ENCODE data around the gene SMC4. TPM values are rescaled to one million over a fixed set of nuclear protein-coding genes. Genes with fewer than 3 reads are reported as not detected.

Gene SMC4
- total RNA-seq, 1 experiment from 2014 or later = 144 TPM

DNA sequence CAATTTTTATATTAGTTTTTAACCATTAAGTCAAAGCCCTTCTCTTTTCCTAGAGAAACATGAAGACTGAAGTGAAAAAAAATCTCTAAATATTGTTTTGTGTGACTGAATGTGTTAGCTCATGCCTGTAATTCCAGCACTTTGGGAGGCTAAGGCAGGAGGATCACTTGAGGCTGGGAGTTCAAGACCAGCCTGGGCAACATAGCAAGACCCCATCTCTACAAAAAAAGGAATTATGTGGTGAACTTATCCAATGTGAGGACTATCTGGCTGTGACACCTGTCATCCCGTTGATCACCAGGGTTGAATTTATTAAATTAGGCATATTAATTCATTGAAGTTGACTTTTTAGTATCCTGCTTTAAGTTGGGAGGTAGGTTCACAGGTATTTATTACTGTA lies 13.0 kb downstream of the SMC4 start:
- ChIA-PET CTCF (interaction anchor here (0.6 to 0.8 kb wide), 2 partner anchors 11 to 29 kb away, joined by 3 to 6 read pairs; no protein-coding TSS in a partner anchor), POLR2A (interaction anchor here (1.4 kb wide), 1 partner anchor 37 kb away, joined by 4 read pairs; the partner anchor contains the start of gene TRIM59)
- Mint-ChIP-seq H3K36me3 (peaks cover 72% of the 10 kb centered on the region), H3K27me3 (ENCODE audit: low read depth) (no peaks in the 10 kb centered on the region), H3K4me3 (no peak overlapping the region), H3K27ac (no peak overlapping the region), H3K9me3 (no peaks in the 10 kb centered on the region), H3K4me1 (no peaks in the 10 kb centered on the region)
- peak; percentile 97 for TF ChIP-seq ZNF121 (CRISPR knock-in tag; IDR thresholded peaks at IDR 0.05)
- peak; percentile 85; the same call in 1 of the 2 replicates for TF ChIP-seq GTF2I (CRISPR knock-in tag; conservative IDR thresholded peaks at IDR 0.05)
- no peak for TF ChIP-seq TEAD4 (CRISPR knock-in tag; IDR thresholded peaks at IDR 0.05)
- ATAC-seq = no peak
- no peak for DNase-seq (ENCODE audit: low spot score)

DNA sequence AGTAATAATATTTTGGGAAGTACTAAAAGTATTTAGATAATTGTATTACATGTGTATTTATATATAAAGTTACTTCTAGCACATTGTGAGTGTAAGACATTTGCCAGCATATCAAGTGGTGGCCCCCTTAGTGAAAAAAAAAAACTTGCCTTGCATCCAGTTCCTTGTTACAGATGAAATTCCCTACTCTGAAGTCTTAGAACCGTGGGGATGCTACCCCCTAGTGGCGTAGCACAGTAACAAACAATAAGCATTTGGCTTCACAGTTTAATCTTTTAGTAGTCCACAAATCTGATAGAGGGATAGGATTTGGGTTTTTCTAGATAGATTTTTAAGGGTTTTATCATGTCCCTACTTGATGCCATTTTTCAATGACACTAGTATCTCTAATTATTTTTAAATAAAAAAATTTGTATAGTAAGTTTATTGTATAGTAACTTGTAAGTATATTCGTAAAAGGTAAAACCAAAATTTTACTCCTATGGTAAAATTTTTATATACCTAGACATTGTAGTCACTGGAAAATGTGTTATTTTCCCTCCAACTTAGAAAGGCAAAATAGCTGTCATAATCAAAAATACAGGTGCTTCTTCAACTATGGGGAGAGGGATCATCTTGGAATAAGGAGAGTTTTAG lies 14.3 kb downstream of the SMC4 start:
- POLR2A ChIA-PET = interaction anchor here (1.4 kb wide), 1 partner anchor 36 kb away, joined by 4 read pairs; the partner anchor contains the start of gene TRIM59

DNA sequence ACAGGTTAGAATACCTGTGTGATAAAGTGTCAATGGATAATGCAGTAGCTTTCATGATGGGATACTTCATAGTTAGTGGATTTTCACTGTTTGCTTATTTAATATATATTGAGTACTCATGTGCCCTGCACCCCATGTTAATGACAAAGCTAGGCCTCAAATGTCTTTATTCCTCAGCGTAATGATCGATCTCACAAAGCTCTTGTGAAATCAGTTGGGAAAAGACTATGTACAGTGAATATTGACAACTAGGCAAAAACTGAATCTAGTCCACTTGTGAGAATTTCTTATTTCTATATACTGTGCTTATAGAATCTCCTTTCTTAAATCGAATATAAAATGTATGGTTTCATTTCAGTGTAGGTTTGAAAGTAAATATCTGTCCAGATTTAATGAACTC lies 17.9 kb downstream of the SMC4 start:
- Mint-ChIP-seq H3K36me3 (peaks cover 88% of the 10 kb centered on the region), H3K9me3 (no peaks in the 10 kb centered on the region), H3K27ac (no peak overlapping the region), H3K27me3 (ENCODE audit: low read depth) (no peaks in the 10 kb centered on the region), H3K4me3 (no peak overlapping the region), H3K4me1 (no peaks in the 10 kb centered on the region)
- POLR2A ChIA-PET = no interaction called here
- ATAC-seq = no peak
- CTCF ChIA-PET = no interaction called here
- TF ChIP-seq ZNF138 (CRISPR knock-in tag; conservative IDR thresholded peaks at IDR 0.05) = no peak
- DNase-seq (ENCODE audit: low spot score) = no peak

More for the DNA sequence above, 14.3 kb downstream of the SMC4 start:
- DNase-seq (ENCODE audit: low spot score) (peak; percentile 71), ATAC-seq (peak; percentile 81)
- Mint-ChIP-seq H3K36me3 (peaks cover 72% of the 10 kb centered on the region), H3K27ac (no peak overlapping the region), H3K4me1 (no peaks in the 10 kb centered on the region), H3K9me3 (no peaks in the 10 kb centered on the region), H3K4me3 (no peak overlapping the region), H3K27me3 (ENCODE audit: low read depth) (no peaks in the 10 kb centered on the region)
- TF ChIP-seq, protein P1, sequence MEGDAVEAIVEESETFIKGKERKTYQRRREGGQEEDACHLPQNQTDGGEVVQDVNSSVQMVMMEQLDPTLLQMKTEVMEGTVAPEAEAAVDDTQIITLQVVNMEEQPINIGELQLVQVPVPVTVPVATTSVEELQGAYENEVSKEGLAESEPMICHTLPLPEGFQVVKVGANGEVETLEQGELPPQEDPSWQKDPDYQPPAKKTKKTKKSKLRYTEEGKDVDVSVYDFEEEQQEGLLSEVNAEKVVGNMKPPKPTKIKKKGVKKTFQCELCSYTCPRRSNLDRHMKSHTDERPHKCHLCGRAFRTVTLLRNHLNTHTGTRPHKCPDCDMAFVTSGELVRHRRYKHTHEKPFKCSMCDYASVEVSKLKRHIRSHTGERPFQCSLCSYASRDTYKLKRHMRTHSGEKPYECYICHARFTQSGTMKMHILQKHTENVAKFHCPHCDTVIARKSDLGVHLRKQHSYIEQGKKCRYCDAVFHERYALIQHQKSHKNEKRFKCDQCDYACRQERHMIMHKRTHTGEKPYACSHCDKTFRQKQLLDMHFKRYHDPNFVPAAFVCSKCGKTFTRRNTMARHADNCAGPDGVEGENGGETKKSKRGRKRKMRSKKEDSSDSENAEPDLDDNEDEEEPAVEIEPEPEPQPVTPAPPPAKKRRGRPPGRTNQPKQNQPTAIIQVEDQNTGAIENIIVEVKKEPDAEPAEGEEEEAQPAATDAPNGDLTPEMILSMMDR (IDR thresholded peaks at IDR 0.05) = peak; percentile 68
- TF ChIP-seq, protein P2, sequence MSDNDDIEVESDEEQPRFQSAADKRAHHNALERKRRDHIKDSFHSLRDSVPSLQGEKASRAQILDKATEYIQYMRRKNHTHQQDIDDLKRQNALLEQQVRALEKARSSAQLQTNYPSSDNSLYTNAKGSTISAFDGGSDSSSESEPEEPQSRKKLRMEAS (CRISPR knock-in tag; IDR thresholded peaks at IDR 0.05) = no peak
- CTCF ChIA-PET = interaction anchor here (0.7 to 1.8 kb wide), 3 partner anchors 22 to 375 kb away, joined by 3 to 5 read pairs (median 3); no protein-coding TSS in a partner anchor

DNA sequence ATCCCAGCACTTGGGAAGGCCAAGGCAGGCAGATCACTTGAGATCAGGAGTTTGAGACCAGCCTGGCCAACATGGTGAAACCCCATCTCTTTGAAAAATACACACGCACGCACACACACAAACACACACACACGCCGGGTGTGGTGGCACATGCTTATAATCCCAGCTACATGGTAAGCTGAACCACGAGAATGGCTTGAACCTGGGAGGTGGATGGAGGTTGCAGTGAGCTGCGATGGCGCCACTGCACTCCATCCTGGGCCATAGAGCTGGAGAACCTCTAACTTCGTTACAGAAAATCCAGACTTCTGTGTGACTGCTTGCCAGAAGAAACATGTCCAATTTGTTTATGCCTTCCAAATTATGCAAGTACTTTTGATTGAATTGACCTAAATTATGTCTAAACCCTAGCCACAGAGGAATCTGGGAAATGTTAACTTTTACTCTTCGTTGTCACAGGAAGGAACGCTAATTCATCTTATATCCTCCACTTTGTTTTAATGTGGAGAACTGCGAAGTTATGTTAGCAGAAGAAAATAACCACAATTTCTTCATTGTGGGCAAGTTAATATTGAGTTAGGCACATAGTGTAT lies 28.5 kb downstream of the SMC4 start:
- DNase-seq (ENCODE audit: low spot score) (no peak), ATAC-seq (no peak)
- Mint-ChIP-seq H3K9me3 (no peaks in the 10 kb centered on the region), H3K27me3 (ENCODE audit: low read depth) (no peaks in the 10 kb centered on the region), H3K27ac (0 out of 2 replicates have a peak overlapping the region, but pooled peaks have one; percentile 36), H3K4me3 (no peak overlapping the region), H3K4me1 (no peaks in the 10 kb centered on the region), H3K36me3 (peaks cover 87% of the 10 kb centered on the region)
- POLR2A ChIA-PET = no interaction called here
- CTCF ChIA-PET = no interaction called here
- TF ChIP-seq NR3C1 (CRISPR knock-in tag; conservative IDR thresholded peaks at IDR 0.05; ENCODE audit: low read depth) (no peak), SMAD3 (CRISPR knock-in tag; IDR thresholded peaks at IDR 0.05; ENCODE audit: borderline replicate concordance) (no peak), PRRX2 (CRISPR knock-in tag; IDR thresholded peaks at IDR 0.05) (no peak), JUN (CRISPR knock-in tag; IDR thresholded peaks at IDR 0.05) (no peak), SP1 (CRISPR knock-in tag; conservative IDR thresholded peaks at IDR 0.05) (no peak), NFATC4 (CRISPR knock-in tag; IDR thresholded peaks at IDR 0.05) (no peak), GABPB1 (CRISPR knock-in tag; IDR thresholded peaks at IDR 0.05) (no peak), ZNF138 (CRISPR knock-in tag; conservative IDR thresholded peaks at IDR 0.05) (no peak), MXD4 (CRISPR knock-in tag; IDR thresholded peaks at IDR 0.05; ENCODE audit: borderline replicate concordance) (no peak), OVOL2 (CRISPR knock-in tag; IDR thresholded peaks at IDR 0.05; ENCODE audit: borderline replicate concordance) (no peak)
- TF ChIP-seq, protein P3, sequence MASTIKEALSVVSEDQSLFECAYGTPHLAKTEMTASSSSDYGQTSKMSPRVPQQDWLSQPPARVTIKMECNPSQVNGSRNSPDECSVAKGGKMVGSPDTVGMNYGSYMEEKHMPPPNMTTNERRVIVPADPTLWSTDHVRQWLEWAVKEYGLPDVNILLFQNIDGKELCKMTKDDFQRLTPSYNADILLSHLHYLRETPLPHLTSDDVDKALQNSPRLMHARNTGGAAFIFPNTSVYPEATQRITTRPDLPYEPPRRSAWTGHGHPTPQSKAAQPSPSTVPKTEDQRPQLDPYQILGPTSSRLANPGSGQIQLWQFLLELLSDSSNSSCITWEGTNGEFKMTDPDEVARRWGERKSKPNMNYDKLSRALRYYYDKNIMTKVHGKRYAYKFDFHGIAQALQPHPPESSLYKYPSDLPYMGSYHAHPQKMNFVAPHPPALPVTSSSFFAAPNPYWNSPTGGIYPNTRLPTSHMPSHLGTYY (CRISPR knock-in tag; IDR thresholded peaks at IDR 0.05) = no peak
- TF ChIP-seq, protein P4, sequence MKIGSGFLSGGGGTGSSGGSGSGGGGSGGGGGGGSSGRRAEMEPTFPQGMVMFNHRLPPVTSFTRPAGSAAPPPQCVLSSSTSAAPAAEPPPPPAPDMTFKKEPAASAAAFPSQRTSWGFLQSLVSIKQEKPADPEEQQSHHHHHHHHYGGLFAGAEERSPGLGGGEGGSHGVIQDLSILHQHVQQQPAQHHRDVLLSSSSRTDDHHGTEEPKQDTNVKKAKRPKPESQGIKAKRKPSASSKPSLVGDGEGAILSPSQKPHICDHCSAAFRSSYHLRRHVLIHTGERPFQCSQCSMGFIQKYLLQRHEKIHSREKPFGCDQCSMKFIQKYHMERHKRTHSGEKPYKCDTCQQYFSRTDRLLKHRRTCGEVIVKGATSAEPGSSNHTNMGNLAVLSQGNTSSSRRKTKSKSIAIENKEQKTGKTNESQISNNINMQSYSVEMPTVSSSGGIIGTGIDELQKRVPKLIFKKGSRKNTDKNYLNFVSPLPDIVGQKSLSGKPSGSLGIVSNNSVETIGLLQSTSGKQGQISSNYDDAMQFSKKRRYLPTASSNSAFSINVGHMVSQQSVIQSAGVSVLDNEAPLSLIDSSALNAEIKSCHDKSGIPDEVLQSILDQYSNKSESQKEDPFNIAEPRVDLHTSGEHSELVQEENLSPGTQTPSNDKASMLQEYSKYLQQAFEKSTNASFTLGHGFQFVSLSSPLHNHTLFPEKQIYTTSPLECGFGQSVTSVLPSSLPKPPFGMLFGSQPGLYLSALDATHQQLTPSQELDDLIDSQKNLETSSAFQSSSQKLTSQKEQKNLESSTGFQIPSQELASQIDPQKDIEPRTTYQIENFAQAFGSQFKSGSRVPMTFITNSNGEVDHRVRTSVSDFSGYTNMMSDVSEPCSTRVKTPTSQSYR (CRISPR knock-in tag; IDR thresholded peaks at IDR 0.05) = no peak
- TF ChIP-seq, protein P5, sequence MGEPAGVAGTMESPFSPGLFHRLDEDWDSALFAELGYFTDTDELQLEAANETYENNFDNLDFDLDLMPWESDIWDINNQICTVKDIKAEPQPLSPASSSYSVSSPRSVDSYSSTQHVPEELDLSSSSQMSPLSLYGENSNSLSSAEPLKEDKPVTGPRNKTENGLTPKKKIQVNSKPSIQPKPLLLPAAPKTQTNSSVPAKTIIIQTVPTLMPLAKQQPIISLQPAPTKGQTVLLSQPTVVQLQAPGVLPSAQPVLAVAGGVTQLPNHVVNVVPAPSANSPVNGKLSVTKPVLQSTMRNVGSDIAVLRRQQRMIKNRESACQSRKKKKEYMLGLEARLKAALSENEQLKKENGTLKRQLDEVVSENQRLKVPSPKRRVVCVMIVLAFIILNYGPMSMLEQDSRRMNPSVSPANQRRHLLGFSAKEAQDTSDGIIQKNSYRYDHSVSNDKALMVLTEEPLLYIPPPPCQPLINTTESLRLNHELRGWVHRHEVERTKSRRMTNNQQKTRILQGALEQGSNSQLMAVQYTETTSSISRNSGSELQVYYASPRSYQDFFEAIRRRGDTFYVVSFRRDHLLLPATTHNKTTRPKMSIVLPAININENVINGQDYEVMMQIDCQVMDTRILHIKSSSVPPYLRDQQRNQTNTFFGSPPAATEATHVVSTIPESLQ (CRISPR knock-in tag; IDR thresholded peaks at IDR 0.05) = no peak
- TF ChIP-seq, protein P6, sequence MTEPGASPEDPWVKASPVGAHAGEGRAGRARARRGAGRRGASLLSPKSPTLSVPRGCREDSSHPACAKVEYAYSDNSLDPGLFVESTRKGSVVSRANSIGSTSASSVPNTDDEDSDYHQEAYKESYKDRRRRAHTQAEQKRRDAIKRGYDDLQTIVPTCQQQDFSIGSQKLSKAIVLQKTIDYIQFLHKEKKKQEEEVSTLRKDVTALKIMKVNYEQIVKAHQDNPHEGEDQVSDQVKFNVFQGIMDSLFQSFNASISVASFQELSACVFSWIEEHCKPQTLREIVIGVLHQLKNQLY (CRISPR knock-in tag; IDR thresholded peaks at IDR 0.05) = no peak
